HCT116 (cell line): Measurements from ENCODE around the gene ACOT7. TPM values are rescaled to one million over a fixed set of nuclear protein-coding genes. Genes with fewer than 3 reads are reported as not detected.

Source experiments
- ATAC-seq: fragments of 200-7000 bp; cut with Tn5 transposase; 2 replicates; pipeline ENCODE4 v1.9.1; 2020; ENCODE audit warnings: mild to moderate bottlenecking, moderate library complexity
- BruUV-seq: library from RNA; stranded (reverse); fragments of 400-500 nt; replicated peaks from 2 replicates; lab custom pipeline; 2021; lab: Mats Ljungman, UMichigan
- CTCF ChIA-PET: fragments of 300-600 bp; sonication (Branson Sonifier 250); formaldehyde crosslinking; loops from one replicate; lab custom pipeline; 2021; ENCODE audit warnings: antibody characterized with exemption; lab: Charles Lee
- POLR2A ChIA-PET: fragments of 300-600, 350-600 bp; sonication (Branson Sonifier 250); formaldehyde crosslinking; loops from one replicate; lab custom pipeline; 2021; ENCODE audit warnings: antibody characterized with exemption; lab: Charles Lee
- RAD21 ChIA-PET, 2 experiments: fragments of 300-600 bp; sonication (Branson Sonifier 250); formaldehyde crosslinking; loops; one replicate each; lab custom pipeline; 2023; ENCODE audit warnings: low total read pairs in 2 of 2; ENCODE audit not compliant: uncharacterized antibody in 2 of 2, unreplicated experiment in 2 of 2, low non-redundant PET in 1 of 2; lab: Charles Lee
- DNase-seq: peaks from one replicate; pipeline ENCODE4 v3.0.0-alpha.2; 2010; ENCODE audit warnings: low read depth, low spot score
- H2AFZ ChIP-seq: fragments of 200-600 bp; shearing (Covaris generic), sonication (generic); 2 replicates; pipeline ENCODE4 v1.6.1; 2017; ENCODE audit warnings: low read depth, mixed run types, mixed read lengths, antibody characterized with exemption, low read length; ENCODE audit not compliant: poor library complexity, severe bottlenecking
- H3K27ac ChIP-seq: 2 replicates; pipeline ENCODE4 v1.5.1; 2012; ENCODE audit warnings: low read depth, low read length
- H3K27me3 ChIP-seq: fragments of 200-600 bp; sonication (generic); 2 replicates; pipeline ENCODE4 v1.6.1; 2016; ENCODE audit warnings: mixed run types, low read length, mixed read lengths; ENCODE audit not compliant: insufficient read depth
- H3K36me3 ChIP-seq, 2 experiments: fragments of 200-500 bp in 1 of 2; fragments of 200-600 bp in 1 of 2; sonication (Bioruptor generic) in 1 of 2; sonication (generic) in 1 of 2; 2 replicates each; pipeline versions ENCODE4 v1.5.1 to v1.6.1; 2014 to 2016; ENCODE audit warnings: low read length in 2 of 2, inconsistent platforms in 1 of 2, mixed read lengths in 1 of 2, mixed run types in 1 of 2; ENCODE audit not compliant: insufficient read depth in 2 of 2, control insufficient read depth in 1 of 2
- H3K4me1 ChIP-seq, 2 experiments: fragments of 200-600 bp in 1 of 2; sonication (generic) in 1 of 2; 2 replicates each; pipeline versions ENCODE4 v1.5.1 to v1.6.1; 2012 to 2017; ENCODE audit warnings: low read length in 2 of 2, inconsistent platforms in 1 of 2, mild to moderate bottlenecking in 1 of 2, mixed read lengths in 1 of 2, mixed run types in 1 of 2, moderate library complexity in 1 of 2; ENCODE audit not compliant: insufficient read depth in 2 of 2, control insufficient read depth in 1 of 2
- H3K4me2 ChIP-seq: fragments of 200-600 bp; sonication (generic); 2 replicates; pipeline ENCODE4 v1.6.1; 2017; ENCODE audit warnings: mixed run types, low read length, mixed read lengths
- H3K4me3 ChIP-seq, 2 experiments: fragments of 200-600 bp in 1 of 2; sonication (generic) in 1 of 2; replicated peaks in 1 of 2; 2 replicates each; pipeline ENCODE4 v1.5.1; 2011 to 2016; ENCODE audit warnings: low read length in 2 of 2, control low read depth in 1 of 2, low read depth in 1 of 2, mild to moderate bottlenecking in 1 of 2, mixed read lengths in 1 of 2, mixed run types in 1 of 2
- H3K79me2 ChIP-seq: fragments of 200-600 bp; sonication (generic); 2 replicates; pipeline ENCODE4 v1.6.1; 2017; ENCODE audit warnings: mild to moderate bottlenecking, mixed run types, low read length, moderate library complexity, mixed read lengths; ENCODE audit not compliant: insufficient read depth
- H3K9ac ChIP-seq: fragments of 200-600 bp; sonication (generic); 2 replicates; pipeline ENCODE4 v1.6.1; 2016; ENCODE audit warnings: low read length, mixed read lengths
- H3K9me2 ChIP-seq: fragments of 200-600 bp; sonication (generic), shearing (Covaris generic); 2 replicates; pipeline ENCODE4 v1.6.1; 2017; ENCODE audit warnings: mixed run types, mild to moderate bottlenecking, moderate library complexity; ENCODE audit not compliant: insufficient read depth
- H3K9me3 ChIP-seq, 2 experiments: fragments of 200-500 bp in 1 of 2; fragments of 200-600 bp in 1 of 2; sonication (Bioruptor generic) in 1 of 2; sonication (generic) in 1 of 2; 2 replicates each; pipeline ENCODE4 v1.6.1; 2014 to 2017; ENCODE audit warnings: low read length in 2 of 2, mixed read lengths in 2 of 2, inconsistent platforms in 1 of 2, low read depth in 1 of 2, mild to moderate bottlenecking in 1 of 2, mixed run types in 1 of 2, moderate library complexity in 1 of 2; ENCODE audit not compliant: control insufficient read depth in 1 of 2, insufficient read depth in 1 of 2
- H4K20me1 ChIP-seq: fragments of 200-600 bp; sonication (generic), shearing (Covaris generic); 2 replicates; pipeline ENCODE4 v1.6.1; 2017; ENCODE audit warnings: mixed run types, mild to moderate bottlenecking, moderate library complexity; ENCODE audit not compliant: insufficient read depth
- CBX3 ChIP-seq: IDR thresholded peaks from 2 replicates; pipeline ENCODE4 v1.6.1; 2012; ENCODE audit warnings: low read depth
- CEBPB ChIP-seq: IDR thresholded peaks from 2 replicates; pipeline ENCODE4 v1.6.1; 2012; ENCODE audit warnings: low read depth
- CTCF ChIP-seq, 3 experiments: fragments of 200-600 bp in 1 of 3; sonication (generic) in 1 of 3; IDR thresholded peaks in 2 of 3; conservative IDR thresholded peaks in 1 of 3; 2 replicates each; pipeline ENCODE4 v1.5.1; 2012 to 2017; ENCODE audit warnings: low read depth in 2 of 3, low read length in 2 of 3, antibody characterized with exemption in 1 of 3, borderline replicate concordance in 1 of 3, control low read depth in 1 of 3, mild to moderate bottlenecking in 1 of 3, mixed read lengths in 1 of 3, mixed run types in 1 of 3, moderate library complexity in 1 of 3; ENCODE audit not compliant: insufficient read depth in 1 of 3
- EGR1 ChIP-seq: IDR thresholded peaks from 2 replicates; pipeline ENCODE4 v1.6.1; 2012; ENCODE audit warnings: low read depth
- ELF1 ChIP-seq: IDR thresholded peaks from 2 replicates; pipeline ENCODE4 v1.6.1; 2012; ENCODE audit warnings: low read depth, borderline replicate concordance
- EZH2 ChIP-seq: fragments of 200-600 bp; sonication (generic); IDR thresholded peaks from 2 replicates; pipeline ENCODE4 v1.6.1; 2017; ENCODE audit warnings: antibody characterized with exemption, mixed run types
- EZH2phosphoT487 ChIP-seq: fragments of 200-600 bp; IDR thresholded peaks from 2 replicates; pipeline ENCODE4 v1.6.1; 2018; ENCODE audit warnings: antibody characterized with exemption, borderline replicate concordance
- FOSL1 ChIP-seq: IDR thresholded peaks from 2 replicates; pipeline ENCODE4 v1.6.1; 2012; ENCODE audit warnings: low read depth
- JUND ChIP-seq: IDR thresholded peaks from 2 replicates; pipeline ENCODE4 v1.6.1; 2012
- MAX ChIP-seq: IDR thresholded peaks from 2 replicates; pipeline ENCODE4 v1.6.1; 2012
- POLR2AphosphoS5 ChIP-seq: IDR thresholded peaks from 2 replicates; pipeline ENCODE4 v1.6.1; 2011; ENCODE audit warnings: mild to moderate bottlenecking, low read depth, low read length, moderate library complexity
- RAD21 ChIP-seq: IDR thresholded peaks from 2 replicates; pipeline ENCODE4 v1.6.1; 2012; ENCODE audit warnings: low read depth, mild to moderate bottlenecking
- REST ChIP-seq: IDR thresholded peaks from 2 replicates; pipeline ENCODE4 v1.6.1; 2012; ENCODE audit warnings: low read depth
- SIN3A ChIP-seq: IDR thresholded peaks from 2 replicates; pipeline ENCODE4 v1.6.1; 2012; ENCODE audit warnings: low read depth
- SP1 ChIP-seq: IDR thresholded peaks from 2 replicates; pipeline ENCODE4 v1.6.1; 2012; ENCODE audit warnings: low read depth
- SRF ChIP-seq: IDR thresholded peaks from 2 replicates; pipeline ENCODE4 v1.6.1; 2012; ENCODE audit warnings: low read depth
- YY1 ChIP-seq: IDR thresholded peaks from 2 replicates; pipeline ENCODE4 v1.6.1; 2011; ENCODE audit warnings: low read length, low read depth, moderate library complexity, mild to moderate bottlenecking; ENCODE audit not compliant: insufficient replicate concordance; ENCODE audit errors: extremely low read depth
- ZBTB33 ChIP-seq: IDR thresholded peaks from 2 replicates; pipeline ENCODE4 v1.6.1; 2011; ENCODE audit warnings: mild to moderate bottlenecking, low read length, moderate library complexity; ENCODE audit not compliant: insufficient replicate concordance; ENCODE audit errors: extremely low read depth
- ZFX ChIP-seq: fragments of 450-650 bp; IDR thresholded peaks from 2 replicates; pipeline ENCODE4 v1.6.1; 2017
- ZNF274 ChIP-seq: fragments of 200-500 bp; sonication (Bioruptor generic); IDR thresholded peaks from 2 replicates; pipeline ENCODE4 v1.6.1; 2014; ENCODE audit warnings: mild to moderate bottlenecking, low read depth, low read length, inconsistent platforms
- intact Hi-C: fragments of 100-400 bp; cut with micrococcal nuclease; formaldehyde crosslinking; loops from 2 replicates; pipeline ENCODE4 v1.10.0; 2022
- total RNA-seq: library from RNA; stranded (reverse); gene quantifications from one replicate; pipeline ENCODE4 v1.2.1, GENCODE V29; 2021; ENCODE audit not compliant: unreplicated experiment

ACOT7 gene
- total RNA-seq, 1 experiment from 2014 or later: 162 TPM

GRCh38 chr1:6248932-6249738, 144.4 kb downstream of the ACOT7 start:
- H3K9me2 ChIP-seq: no peaks in the 10 kb centered on the region
- H3K27ac ChIP-seq: peak overlapping the region; percentile 38; the same call in 1 of the 2 replicates
- H4K20me1 ChIP-seq: no peaks in the 10 kb centered on the region
- peak overlapping the region; percentile 36 for H3K9ac ChIP-seq
- H3K9me3 ChIP-seq: no peaks in the 10 kb centered on the region
- no peaks in the 10 kb centered on the region for H3K27me3 ChIP-seq
- ChIA-PET POLR2A (no interaction called here), RAD21 (no interaction called here), CTCF (interaction anchor here (0.8 to 5.0 kb wide), 7 partner anchors 10 to 222 kb away, joined by 3 to 39 read pairs (median 5); no protein-coding TSS in a partner anchor)
- peak overlapping the region; percentile 90 for H3K4me2 ChIP-seq
- H3K4me1 ChIP-seq: peaks cover 17 to 34% of the 10 kb centered on the region in 2 experiments; a peak in 3 of 4 replicates
- H3K4me3 ChIP-seq: peak overlapping the region; percentile 10 to 53
- BruUV-seq: no TSS peak
- peak; percentile 41 for DNase-seq
- intact Hi-C loops: loop anchor here (5.0 kb wide), 1 partner anchor 958 kb away; no protein-coding TSS in a partner anchor
- no peaks in the 10 kb centered on the region for H3K36me3 ChIP-seq
- peak; percentile 50 for ATAC-seq
- H3K79me2 ChIP-seq: no peaks in the 10 kb centered on the region
- H2AFZ ChIP-seq: no peak overlapping the region
- TF ChIP-seq ZNF274 (no peak), ZBTB33 (no peak), SP1 (no peak), ZFX (peak; percentile 56; the same call in 1 of the 2 replicates), SIN3A (no peak), CEBPB (no peak), RAD21 (no peak), JUND (no peak), MAX (peak; percentile 76), YY1 (no peak), SRF (no peak), EZH2 (no peak), REST (no peak), ELF1 (no peak), FOSL1 (no peak), CTCF (IDR thresholded peaks at IDR 0.05 in 2 of 3, conservative IDR thresholded peaks at IDR 0.05 in 1 of 3; ENCODE audit: borderline replicate concordance in 1 of 3, insufficient read depth in 1 of 3, low read depth in 2 of 3, low read length in 2 of 3) (no peak), EGR1 (peak; percentile 91), EZH2phosphoT487 (no peak), CBX3 (no peak), POLR2AphosphoS5 (peak; percentile 60)
